ENCODE results near the gene UBALD2. TPM values are rescaled to one million over a fixed set of nuclear protein-coding genes. Genes with fewer than 3 reads are reported as not detected.

UBALD2 gene
- total and polyA plus RNA-seq, 2 of the 4 experiments (the other 2 are of a cell fraction), result 0.90 to 12.1 TPM

GRCh38 chr17:76251478-76252039 lies 13.6 kb upstream of the UBALD2 start:
- no peak for DNase-seq
- Histone ChIP-seq H3K4ac (ENCODE audit: low read depth, low read length) (peak overlapping the region; percentile 47), H3K27ac (ENCODE audit: insufficient read depth, low read length) (no peak overlapping the region), H3K36me3 (ENCODE audit: control insufficient read depth, insufficient read depth, low read length) (no peaks in the 10 kb centered on the region), H4K91ac (ENCODE audit: insufficient read depth, low read depth, low read length) (no peak overlapping the region), H2BK120ac (ENCODE audit: low read depth, low read length) (peak overlapping the region; percentile 43), H3K4me1 (ENCODE audit: control insufficient read depth, insufficient read depth, low read length) (peaks cover 14% of the 10 kb centered on the region), H3K18ac (ENCODE audit: low read depth, low read length) (no peak overlapping the region), H2BK20ac (ENCODE audit: low read depth, low read length) (peak overlapping the region; percentile 13; the same call in 1 of the 2 replicates), H4K20me1 (ENCODE audit: insufficient read depth, low read length) (no peaks in the 10 kb centered on the region; the same call in 1 of the 2 replicates), H2BK15ac (ENCODE audit: low read depth, low read length) (peak overlapping the region; percentile 29; the same call in 1 of the 3 replicates), H2AK9ac (replicated peaks; ENCODE audit: low read depth, low read length, poor library complexity) (peak overlapping the region; percentile 60), H3K9me1 (ENCODE audit: insufficient read depth, low read length) (peaks cover 18% of the 10 kb centered on the region), H3K79me1 (ENCODE audit: low read depth in 1 of 2, low read length in 2 of 2) (no peaks in the 10 kb centered on the region; a peak in 1 of 4 replicates), H3K14ac (replicated peaks; ENCODE audit: low read depth, low read length) (peak overlapping the region; percentile 30; the same call in 1 of the 2 replicates), H3K9me3 (ENCODE audit: control insufficient read depth, insufficient read depth, low read length) (no peaks in the 10 kb centered on the region), H2AFZ (replicated peaks; ENCODE audit: low read length, poor library complexity) (peak overlapping the region; percentile 60), H3K56ac (ENCODE audit: extremely low read depth, insufficient read depth, low read length) (no peak overlapping the region), H4K8ac (ENCODE audit: low read depth in 2 of 2, low read length in 2 of 2) (peak overlapping the region in 1 of 2 experiments; percentile 6; a peak in 1 of 4 replicates), H2AK5ac (ENCODE audit: low read depth, low read length) (peak overlapping the region; percentile 57), H2BK5ac (ENCODE audit: low read depth, low read length, poor library complexity, severe bottlenecking) (peak overlapping the region; percentile 32), H3K4me2 (ENCODE audit: low read depth, low read length) (no peak overlapping the region), H3K23ac (ENCODE audit: low read depth, low read length) (no peak overlapping the region), H3K27me3 (ENCODE audit: control insufficient read depth, insufficient read depth, low read length) (no peaks in the 10 kb centered on the region), H3K4me3 (ENCODE audit: insufficient read depth, low read depth, low read length) (no peak overlapping the region), H4K5ac (ENCODE audit: low read depth, low read length) (no peak overlapping the region), H3K9ac (ENCODE audit: low read depth, low read length) (no peak overlapping the region)
- 60% methylated on average over 1 of the region's 8 CpGs; no CpG with 5 or more reads in 1 of the 2 experiments for WGBS, 2 experiments (ENCODE audit: extremely low coverage in 2 of 2, insufficient read length in 1 of 2)
- intact Hi-C loops (cut with micrococcal nuclease) (no loop called here), in situ Hi-C loops (cut with MboI; ENCODE audit: low sequenced_read_pairs) (no loop called here), dilution Hi-C loops (cut with HindIII; ENCODE audit: low sequenced_read_pairs, unreplicated experiment) (no loop called here)
- ChIA-PET POLR2A (ENCODE audit: unreplicated experiment) (no interaction called here), CTCF (interaction anchor here (0.5 to 0.6 kb wide), 2 partner anchors 10 to 226 kb away, joined by 3 to 4 read pairs; no protein-coding TSS in a partner anchor)
- no TSS peak for BruUV-seq (replicated peaks)
- no peak for ATAC-seq (ENCODE audit: low read depth)
- TF ChIP-seq USF2 (IDR thresholded peaks at IDR 0.05; ENCODE audit: low read depth, low read length), result no peak
- TF ChIP-seq RFX5 (IDR thresholded peaks at IDR 0.05; ENCODE audit: low read depth, low read length), result no peak
- TF ChIP-seq MAFK (IDR thresholded peaks at IDR 0.05; ENCODE audit: low read depth, low read length), result no peak
- TF ChIP-seq BHLHE40 (IDR thresholded peaks at IDR 0.05; ENCODE audit: low read depth, low read length), result no peak
- no peak for TF ChIP-seq POLR2A (IDR thresholded peaks at IDR 0.05; ENCODE audit: low read depth, low read length)
- TF ChIP-seq, protein P1, sequence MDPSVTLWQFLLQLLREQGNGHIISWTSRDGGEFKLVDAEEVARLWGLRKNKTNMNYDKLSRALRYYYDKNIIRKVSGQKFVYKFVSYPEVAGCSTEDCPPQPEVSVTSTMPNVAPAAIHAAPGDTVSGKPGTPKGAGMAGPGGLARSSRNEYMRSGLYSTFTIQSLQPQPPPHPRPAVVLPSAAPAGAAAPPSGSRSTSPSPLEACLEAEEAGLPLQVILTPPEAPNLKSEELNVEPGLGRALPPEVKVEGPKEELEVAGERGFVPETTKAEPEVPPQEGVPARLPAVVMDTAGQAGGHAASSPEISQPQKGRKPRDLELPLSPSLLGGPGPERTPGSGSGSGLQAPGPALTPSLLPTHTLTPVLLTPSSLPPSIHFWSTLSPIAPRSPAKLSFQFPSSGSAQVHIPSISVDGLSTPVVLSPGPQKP (IDR thresholded peaks at IDR 0.05; ENCODE audit: borderline replicate concordance, low read depth, low read length), result no peak
- no peak for TF ChIP-seq SMC3 (IDR thresholded peaks at IDR 0.05; ENCODE audit: low read depth, low read length)
- TF ChIP-seq RCOR1 (IDR thresholded peaks at IDR 0.05; ENCODE audit: insufficient replicate concordance, low read length), result no peak
- TF ChIP-seq CHD1 (IDR thresholded peaks at IDR 0.05; ENCODE audit: low read depth, low read length), result no peak

Measured in IMR-90 (cell line).